ENCODE results near the gene ACRV1. TPM values are rescaled to one million over a fixed set of nuclear protein-coding genes. Genes with fewer than 3 reads are reported as not detected.

The ACRV1 gene
- total RNA-seq, 4 donors from 2014 or later = not detected

DNA sequence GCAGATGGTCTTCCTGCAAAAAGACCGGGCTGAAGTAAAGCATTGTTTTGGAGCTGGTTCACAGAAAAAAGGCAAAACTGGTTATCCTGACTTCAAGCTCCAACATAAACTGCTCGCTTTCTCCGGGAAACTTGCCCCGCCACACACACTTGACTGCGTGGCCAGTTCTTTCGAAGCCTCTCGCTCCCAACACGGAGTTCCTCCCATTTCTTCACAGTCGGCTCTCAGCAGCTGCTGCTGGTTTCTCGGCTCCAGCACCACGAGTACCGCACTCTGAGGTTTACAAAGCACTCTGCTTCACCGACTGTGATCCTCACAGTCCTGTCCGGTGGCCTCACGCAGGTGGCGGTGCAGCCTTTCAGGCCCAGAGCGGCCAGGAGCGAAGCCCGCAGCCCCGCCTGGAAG is 55.4 kb downstream of the ACRV1 start:
- peak overlapping the region; percentile 60 to 61 for H3K4me3 ChIP-seq
- peak overlapping the region; percentile 93 to 96 for H3K27ac ChIP-seq
- TF ChIP-seq, protein P1, sequence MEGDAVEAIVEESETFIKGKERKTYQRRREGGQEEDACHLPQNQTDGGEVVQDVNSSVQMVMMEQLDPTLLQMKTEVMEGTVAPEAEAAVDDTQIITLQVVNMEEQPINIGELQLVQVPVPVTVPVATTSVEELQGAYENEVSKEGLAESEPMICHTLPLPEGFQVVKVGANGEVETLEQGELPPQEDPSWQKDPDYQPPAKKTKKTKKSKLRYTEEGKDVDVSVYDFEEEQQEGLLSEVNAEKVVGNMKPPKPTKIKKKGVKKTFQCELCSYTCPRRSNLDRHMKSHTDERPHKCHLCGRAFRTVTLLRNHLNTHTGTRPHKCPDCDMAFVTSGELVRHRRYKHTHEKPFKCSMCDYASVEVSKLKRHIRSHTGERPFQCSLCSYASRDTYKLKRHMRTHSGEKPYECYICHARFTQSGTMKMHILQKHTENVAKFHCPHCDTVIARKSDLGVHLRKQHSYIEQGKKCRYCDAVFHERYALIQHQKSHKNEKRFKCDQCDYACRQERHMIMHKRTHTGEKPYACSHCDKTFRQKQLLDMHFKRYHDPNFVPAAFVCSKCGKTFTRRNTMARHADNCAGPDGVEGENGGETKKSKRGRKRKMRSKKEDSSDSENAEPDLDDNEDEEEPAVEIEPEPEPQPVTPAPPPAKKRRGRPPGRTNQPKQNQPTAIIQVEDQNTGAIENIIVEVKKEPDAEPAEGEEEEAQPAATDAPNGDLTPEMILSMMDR (IDR thresholded peaks at IDR 0.05) = no peak
- TF ChIP-seq POLR2A (IDR thresholded peaks at IDR 0.05) = no peak
- peaks cover 0 to 6% of the 10 kb centered on the region in 2 donors for H3K4me1 ChIP-seq
- no peak for DNase-seq
- H3K27me3 ChIP-seq = no peaks in the 10 kb centered on the region
- no peaks in the 10 kb centered on the region for H3K9me3 ChIP-seq
- intact Hi-C loops (cut with DNase I; ENCODE audit: low total_unique reads) = no loop called here
- H3K36me3 ChIP-seq = no peaks in the 10 kb centered on the region

DNA sequence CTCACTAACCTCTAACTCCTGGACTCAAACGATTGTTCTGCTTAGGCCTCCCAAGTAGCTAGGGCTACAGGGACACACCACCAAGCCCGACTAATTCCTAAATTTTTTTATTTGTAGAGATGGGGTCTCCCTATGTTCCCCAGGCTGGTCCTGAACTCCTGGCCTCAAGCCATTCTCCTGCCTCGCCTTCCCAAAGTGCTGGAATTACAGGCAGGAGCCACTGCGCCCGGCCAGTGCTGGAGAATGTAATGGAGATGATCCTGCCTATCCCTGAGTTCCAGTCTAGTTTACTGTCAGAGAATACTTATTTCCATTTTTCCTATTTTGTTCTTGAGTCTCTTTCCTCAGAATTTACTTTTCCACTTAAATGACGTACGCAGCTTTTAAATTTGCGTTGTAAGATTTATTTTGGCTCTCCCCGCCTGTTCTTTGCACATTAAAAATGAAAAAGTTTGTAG is 55.9 kb downstream of the ACRV1 start, which contains the start of gene CHEK1:
Gene CHEK1 (plus strand): TSS at position 408 of the 458 bp plus-strand sequence. CDS start 1,606 bp downstream, outside the sequence.
- TF ChIP-seq, protein P1 (IDR thresholded peaks at IDR 0.05) = no peak
- no peak for TF ChIP-seq POLR2A (IDR thresholded peaks at IDR 0.05)
- H3K27ac ChIP-seq = peak within 1 kb of the TSS; percentile 93 to 96
- H3K4me1 ChIP-seq = peaks cover 0 to 6% of the 10 kb centered on the region in 2 donors
- H3K4me3 ChIP-seq = peak within 1 kb of the TSS; percentile 60 to 61
- no peak for DNase-seq
- H3K9me3 ChIP-seq = no peaks in the 10 kb centered on the region
- H3K36me3 ChIP-seq = no peaks in the 10 kb centered on the region
- intact Hi-C loops (cut with DNase I; ENCODE audit: low total_unique reads) = no loop called here
- H3K27me3 ChIP-seq = no peaks in the 10 kb centered on the region

DNA sequence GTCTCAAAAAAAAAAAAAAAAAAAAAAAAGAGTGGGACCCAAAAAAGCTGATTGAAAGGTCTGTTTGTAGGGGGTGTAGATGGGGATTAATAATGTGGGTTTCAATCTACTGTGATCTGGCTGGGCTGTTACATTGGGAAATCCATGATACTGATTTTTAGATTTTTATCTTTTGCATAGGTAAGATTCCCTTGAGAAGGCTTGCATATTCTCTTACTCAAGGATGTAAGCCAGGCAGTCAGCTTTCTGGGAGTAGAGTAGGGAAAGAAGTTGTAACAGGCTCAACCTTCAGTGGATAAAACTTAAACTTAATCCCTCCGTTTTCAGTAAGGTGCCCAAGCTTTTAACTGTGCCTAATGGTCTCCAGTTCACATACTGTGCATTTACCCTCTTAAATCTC is 57.6 kb downstream of the ACRV1 start:
- DNase-seq = no peak
- Histone ChIP-seq H3K36me3 (no peaks in the 10 kb centered on the region), H3K27me3 (no peaks in the 10 kb centered on the region), H3K9me3 (no peaks in the 10 kb centered on the region), H3K4me1 (peaks cover 0 to 6% of the 10 kb centered on the region in 2 donors), H3K4me3 (no peak overlapping the region), H3K27ac (no peak overlapping the region)
- intact Hi-C loops (cut with DNase I; ENCODE audit: low total_unique reads) = no loop called here
- TF ChIP-seq, protein P1 (IDR thresholded peaks at IDR 0.05) = no peak
- TF ChIP-seq POLR2A (IDR thresholded peaks at IDR 0.05) = no peak

DNA sequence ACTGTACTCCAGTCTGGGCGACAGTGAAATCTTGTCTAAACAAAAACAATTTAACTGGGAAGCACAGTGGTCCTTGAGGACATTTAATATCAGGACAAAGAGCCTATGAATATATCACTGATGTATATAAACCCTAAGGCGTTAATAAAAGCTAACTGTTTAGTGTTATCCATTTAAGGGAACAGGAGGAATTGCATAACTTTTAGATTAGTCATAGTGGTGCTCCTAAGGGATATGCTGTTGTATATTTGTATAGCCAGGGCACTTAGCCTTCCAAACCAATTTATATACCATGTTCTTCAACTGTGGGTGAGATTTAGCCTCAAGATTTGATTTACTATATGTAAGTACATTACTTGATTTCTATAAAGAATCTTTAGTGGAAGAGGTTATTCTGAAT is 58.7 kb downstream of the ACRV1 start:
- Histone ChIP-seq H3K36me3 (no peaks in the 10 kb centered on the region), H3K4me1 (peaks cover 0 to 6% of the 10 kb centered on the region in 2 donors), H3K27ac (no peak overlapping the region), H3K9me3 (no peaks in the 10 kb centered on the region), H3K4me3 (no peak overlapping the region), H3K27me3 (no peaks in the 10 kb centered on the region)
- TF ChIP-seq POLR2A (IDR thresholded peaks at IDR 0.05) = no peak
- TF ChIP-seq, protein P1 (IDR thresholded peaks at IDR 0.05) = no peak
- DNase-seq = no peak
- intact Hi-C loops (cut with DNase I; ENCODE audit: low total_unique reads) = no loop called here

Small RNA genes lying within 50 kb of the gene (small RNA-seq; reads per million reads assigned to genes)
- gene RNU2-35P = not detected

Other genes starting within 250 kb of the ACRV1 start
- gene FEZ1, start 184.6 kb downstream of the ACRV1 start, total RNA-seq = 100 to 1,000 TPM in 1 of 4 donors, 10 to 100 TPM in 3; 27.8 to 126 (median 43.1) TPM
- 10 to 100 TPM; 22.3 to 77.4 (median 69.2) TPM for gene EI24, start 111.4 kb downstream of the ACRV1 start, total RNA-seq
- 100 to 1,000 TPM in 2 of 4 donors, 10 to 100 TPM in 2; 66.6 to 183 (median 105) TPM for gene STT3A, start 88.0 kb downstream of the ACRV1 start, total RNA-seq
- 10 to 100 TPM in 1 of 4 donors, 1 to 10 TPM in 2, not detected in 1; 1.6 to 35.4 (median 2.6) TPM for gene CHEK1, start 55.7 kb downstream of the ACRV1 start, total RNA-seq
- not detected for gene PATE1, start 65.4 kb upstream of the ACRV1 start, total RNA-seq
- under 1 TPM in 1 of 4 donors, not detected in 3; 0.85 TPM for gene PATE2, start 98.0 kb upstream of the ACRV1 start, total RNA-seq
- not detected for gene PATE3, start 107.3 kb upstream of the ACRV1 start, total RNA-seq
- not detected for gene PATE4, start 152.5 kb upstream of the ACRV1 start, total RNA-seq
- 10 to 100 TPM in 1 of 4 donors, 1 to 10 TPM in 2, under 1 TPM in 1; 0.26 to 10.9 (median 4.2) TPM for gene HYLS1, start 206.8 kb upstream of the ACRV1 start, total RNA-seq
- gene PUS3, start 222.4 kb upstream of the ACRV1 start, total RNA-seq = 10 to 100 TPM in 2 of 4 donors, 1 to 10 TPM in 2; 1.8 to 19.4 (median 10.2) TPM
- gene DDX25, start 223.7 kb upstream of the ACRV1 start, total RNA-seq = 1 to 10 TPM in 1 of 4 donors, under 1 TPM in 1, not detected in 2; 0.46 to 1.1 TPM

Measured in uterus (tissue), 4 donors.